ENCODE data around the gene SLC33A1.

DNA sequence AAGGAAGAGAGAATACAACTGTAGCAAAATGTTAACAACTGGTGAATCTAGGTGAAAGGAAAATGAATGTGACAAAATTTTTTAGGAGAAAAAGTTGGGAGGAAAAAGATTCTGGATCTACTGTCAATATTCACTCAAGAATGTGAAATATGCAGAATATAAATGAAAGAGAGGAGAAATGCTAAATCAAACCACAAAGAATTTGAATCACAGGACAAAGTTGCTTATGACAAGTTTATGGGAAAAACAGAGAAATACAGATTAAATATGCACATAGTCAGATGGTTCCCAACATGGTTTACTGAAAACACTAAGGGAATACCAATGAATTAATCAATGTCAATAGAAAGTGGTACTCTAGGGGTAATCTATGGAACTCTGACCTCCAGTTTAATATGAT lies 75.8 kb downstream of the SLC33A1 start:
- TF ChIP-seq SALL1 (CRISPR knock-in tag; IDR thresholded peaks at IDR 0.05) (no peak), ZKSCAN8 (CRISPR knock-in tag; IDR thresholded peaks at IDR 0.05; ENCODE audit: borderline replicate concordance) (no peak), ZMYM3 (CRISPR knock-in tag; IDR thresholded peaks at IDR 0.05) (no peak), MLLT10 (CRISPR knock-in tag; IDR thresholded peaks at IDR 0.05) (no peak), ETV6 (CRISPR knock-in tag; conservative IDR thresholded peaks at IDR 0.05) (no peak), CTCF (CRISPR knock-in tag; IDR thresholded peaks at IDR 0.05) (no peak), MLX (CRISPR knock-in tag; IDR thresholded peaks at IDR 0.05) (no peak), SMARCC2 (IDR thresholded peaks at IDR 0.05) (no peak), EZH2 (conservative IDR thresholded peaks at IDR 0.05; ENCODE audit: low read depth, low read length) (no peak)
